Thyroid gland (tissue), 4 donors: ENCODE data around the gene MPL.

Experiments used
- POLR2A ChIP-seq, 2 donors: fragments of 450-650 bp; IDR thresholded peaks; one replicate each; pipeline ENCODE4 v1.6.1; 2017; ENCODE audit warnings: antibody characterized with exemption in 2 of 2, mild to moderate bottlenecking in 2 of 2, moderate library complexity in 1 of 2
- TF ChIP-seq, protein P1 (sequence below), 6 experiments: fragments of 200-600 bp in 3 of 6; fragments of 450-650 bp in 3 of 6; sonication (generic) in 3 of 6; IDR thresholded peaks; one replicate each; pipeline ENCODE4 v1.5.1; 2016 to 2019; ENCODE audit warnings: antibody characterized with exemption in 6 of 6, mild to moderate bottlenecking in 2 of 6, inconsistent platforms in 1 of 6, moderate library complexity in 1 of 6

DNA sequence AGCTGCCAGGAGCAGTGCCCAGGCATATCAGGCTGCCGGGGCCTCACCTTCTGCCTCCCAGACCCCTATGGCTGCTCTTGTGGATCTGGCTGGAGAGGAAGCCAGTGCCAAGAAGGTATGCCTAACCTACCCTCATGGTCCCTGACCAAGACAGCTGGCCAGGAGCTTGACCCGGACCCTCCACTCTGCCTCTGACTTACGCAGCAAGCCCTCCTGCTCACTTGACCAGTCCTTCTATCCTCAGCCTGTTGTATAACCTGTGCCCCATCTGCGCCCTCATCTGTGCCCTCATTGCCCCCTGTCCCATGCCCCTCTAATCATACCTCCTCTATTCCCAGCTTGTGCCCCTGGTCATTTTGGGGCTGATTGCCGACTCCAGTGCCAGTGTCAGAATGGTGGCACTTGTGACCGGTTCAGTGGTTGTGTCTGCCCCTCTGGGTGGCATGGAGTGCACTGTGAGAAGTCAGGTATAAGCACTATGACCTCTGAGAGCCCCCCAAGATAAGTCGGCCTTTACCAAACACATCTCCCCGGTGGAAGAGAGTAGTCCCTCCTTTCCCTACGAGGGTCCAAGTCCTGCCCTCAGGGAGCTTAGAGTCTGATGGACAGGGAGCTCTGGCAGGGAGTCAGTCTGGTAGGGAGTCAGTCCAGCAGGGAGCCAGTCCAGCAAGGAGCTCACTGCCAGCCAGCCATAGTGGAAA, 30.0 kb upstream of the MPL start:
- TF ChIP-seq, protein P1, sequence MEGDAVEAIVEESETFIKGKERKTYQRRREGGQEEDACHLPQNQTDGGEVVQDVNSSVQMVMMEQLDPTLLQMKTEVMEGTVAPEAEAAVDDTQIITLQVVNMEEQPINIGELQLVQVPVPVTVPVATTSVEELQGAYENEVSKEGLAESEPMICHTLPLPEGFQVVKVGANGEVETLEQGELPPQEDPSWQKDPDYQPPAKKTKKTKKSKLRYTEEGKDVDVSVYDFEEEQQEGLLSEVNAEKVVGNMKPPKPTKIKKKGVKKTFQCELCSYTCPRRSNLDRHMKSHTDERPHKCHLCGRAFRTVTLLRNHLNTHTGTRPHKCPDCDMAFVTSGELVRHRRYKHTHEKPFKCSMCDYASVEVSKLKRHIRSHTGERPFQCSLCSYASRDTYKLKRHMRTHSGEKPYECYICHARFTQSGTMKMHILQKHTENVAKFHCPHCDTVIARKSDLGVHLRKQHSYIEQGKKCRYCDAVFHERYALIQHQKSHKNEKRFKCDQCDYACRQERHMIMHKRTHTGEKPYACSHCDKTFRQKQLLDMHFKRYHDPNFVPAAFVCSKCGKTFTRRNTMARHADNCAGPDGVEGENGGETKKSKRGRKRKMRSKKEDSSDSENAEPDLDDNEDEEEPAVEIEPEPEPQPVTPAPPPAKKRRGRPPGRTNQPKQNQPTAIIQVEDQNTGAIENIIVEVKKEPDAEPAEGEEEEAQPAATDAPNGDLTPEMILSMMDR (IDR thresholded peaks at IDR 0.05), result no peak
- no peak for TF ChIP-seq POLR2A (IDR thresholded peaks at IDR 0.05)
